ENCODE results near the gene EXOG. TPM values are rescaled to one million over a fixed set of nuclear protein-coding genes. Genes with fewer than 3 reads are reported as not detected.

The EXOG gene
- total RNA-seq, 4 donors from 2014 or later: 14.9 to 37.8 (median 30.8) TPM

DNA sequence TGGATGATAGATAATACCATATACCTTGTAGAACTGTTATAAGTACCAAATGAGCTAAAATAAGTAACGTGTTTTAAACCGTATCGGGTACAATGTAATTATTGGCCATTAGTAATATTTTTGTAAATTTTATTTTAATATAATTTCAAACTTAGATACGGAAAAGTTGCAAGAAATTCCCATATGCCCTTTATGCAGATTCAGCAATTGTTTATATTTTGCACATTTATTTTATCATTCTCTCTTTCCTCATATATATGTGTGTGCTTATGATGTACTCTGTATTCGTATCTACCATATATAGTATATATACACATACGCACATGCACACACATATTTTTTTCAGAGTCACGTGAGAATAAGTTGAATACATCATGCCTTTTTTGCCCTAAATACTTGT is 38.5 kb downstream of the EXOG start:
- peaks cover 0 to 35% (median 6%) of the 10 kb centered on the region in 4 donors for H3K36me3 ChIP-seq
- no peak for DNase-seq (ENCODE audit: extremely low spot score)
- H3K9me3 ChIP-seq: no peaks in the 10 kb centered on the region
- TF ChIP-seq POLR2AphosphoS5 (IDR thresholded peaks at IDR 0.05) (no peak), POLR2A (IDR thresholded peaks at IDR 0.05; ENCODE audit: low read depth) (no peak), EP300 (IDR thresholded peaks at IDR 0.05) (no peak)
- TF ChIP-seq, protein P1, sequence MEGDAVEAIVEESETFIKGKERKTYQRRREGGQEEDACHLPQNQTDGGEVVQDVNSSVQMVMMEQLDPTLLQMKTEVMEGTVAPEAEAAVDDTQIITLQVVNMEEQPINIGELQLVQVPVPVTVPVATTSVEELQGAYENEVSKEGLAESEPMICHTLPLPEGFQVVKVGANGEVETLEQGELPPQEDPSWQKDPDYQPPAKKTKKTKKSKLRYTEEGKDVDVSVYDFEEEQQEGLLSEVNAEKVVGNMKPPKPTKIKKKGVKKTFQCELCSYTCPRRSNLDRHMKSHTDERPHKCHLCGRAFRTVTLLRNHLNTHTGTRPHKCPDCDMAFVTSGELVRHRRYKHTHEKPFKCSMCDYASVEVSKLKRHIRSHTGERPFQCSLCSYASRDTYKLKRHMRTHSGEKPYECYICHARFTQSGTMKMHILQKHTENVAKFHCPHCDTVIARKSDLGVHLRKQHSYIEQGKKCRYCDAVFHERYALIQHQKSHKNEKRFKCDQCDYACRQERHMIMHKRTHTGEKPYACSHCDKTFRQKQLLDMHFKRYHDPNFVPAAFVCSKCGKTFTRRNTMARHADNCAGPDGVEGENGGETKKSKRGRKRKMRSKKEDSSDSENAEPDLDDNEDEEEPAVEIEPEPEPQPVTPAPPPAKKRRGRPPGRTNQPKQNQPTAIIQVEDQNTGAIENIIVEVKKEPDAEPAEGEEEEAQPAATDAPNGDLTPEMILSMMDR (IDR thresholded peaks at IDR 0.05): no peak
- no peaks in the 10 kb centered on the region for H3K27me3 ChIP-seq
- intact Hi-C loops (cut with DNase I): no loop called here
- H3K27ac ChIP-seq (replicated peaks in 1 of 4): no peak overlapping the region
- whole genome bisulfite sequencing: 98% methylated on average over 7 of the region's 7 CpGs
- peaks cover 0 to 18% (median 0%) of the 10 kb centered on the region in 4 donors for H3K4me1 ChIP-seq
- H3K4me3 ChIP-seq: no peak overlapping the region

DNA sequence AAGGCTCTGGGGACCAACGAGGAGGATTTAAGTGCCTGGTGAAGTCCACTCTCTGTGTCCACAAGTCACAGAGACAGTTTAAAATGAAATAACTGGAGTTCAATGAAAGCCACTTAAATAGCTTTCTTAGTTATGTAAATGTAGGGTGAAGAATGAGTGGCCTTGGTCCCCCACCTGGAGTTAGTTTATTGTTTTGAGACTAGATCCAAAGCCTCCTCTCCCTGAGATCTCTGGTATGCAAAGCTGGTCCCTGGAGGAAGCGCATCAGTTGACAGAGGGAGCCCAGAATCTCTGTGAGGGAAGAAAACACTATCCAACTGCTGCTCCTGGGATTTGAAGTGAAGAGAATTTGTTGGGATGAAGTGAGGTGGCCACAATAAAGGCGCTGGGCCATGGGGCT is 40.5 kb downstream of the EXOG start:
- H3K4me1 ChIP-seq: peaks cover 0 to 26% (median 0%) of the 10 kb centered on the region in 4 donors
- H3K27me3 ChIP-seq: no peaks in the 10 kb centered on the region
- intact Hi-C loops (cut with DNase I): no loop called here
- DNase-seq (ENCODE audit: extremely low spot score): no peak
- H3K36me3 ChIP-seq: peaks cover 0 to 35% (median 6%) of the 10 kb centered on the region in 4 donors
- H3K4me3 ChIP-seq: no peak overlapping the region
- no peaks in the 10 kb centered on the region for H3K9me3 ChIP-seq
- no peak overlapping the region for H3K27ac ChIP-seq (replicated peaks in 1 of 4)
- no peak for TF ChIP-seq POLR2AphosphoS5 (IDR thresholded peaks at IDR 0.05)
- TF ChIP-seq EP300 (IDR thresholded peaks at IDR 0.05): no peak
- TF ChIP-seq, protein P1 (IDR thresholded peaks at IDR 0.05): no peak
- no peak for TF ChIP-seq POLR2A (IDR thresholded peaks at IDR 0.05; ENCODE audit: low read depth)
- 90% methylated on average over 3 of the region's 3 CpGs for WGBS

DNA sequence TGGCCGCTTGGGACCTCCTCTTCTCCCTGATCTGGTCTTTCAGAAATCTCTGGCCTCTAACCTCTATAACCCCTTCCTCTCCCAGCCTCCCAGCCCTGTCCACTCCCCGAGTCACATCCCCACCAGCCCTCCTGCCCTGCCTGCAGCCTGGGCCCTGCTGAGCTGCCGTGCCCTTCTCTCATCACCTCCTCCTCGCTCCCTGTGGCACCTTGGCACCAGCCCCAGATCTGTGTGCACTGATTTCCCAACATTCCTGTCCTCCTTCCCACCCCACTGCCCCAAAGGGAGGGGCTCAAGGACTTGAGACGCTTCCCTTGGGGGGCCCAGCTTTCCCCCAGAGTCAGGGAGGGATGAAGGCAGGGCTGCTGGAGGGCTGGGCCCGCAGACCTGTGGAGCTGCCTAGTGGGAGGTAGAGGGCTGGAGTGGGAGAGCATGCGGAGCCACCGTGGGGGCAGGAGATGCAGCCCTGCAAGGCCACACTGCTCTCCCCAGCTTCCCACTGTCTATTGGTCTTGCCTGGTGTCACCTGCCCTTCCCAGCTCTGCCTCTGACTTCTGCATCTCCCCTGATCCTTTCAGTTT is 42.7 kb downstream of the EXOG start:
- WGBS: 80% methylated on average over 7 of the region's 8 CpGs
- peaks cover 0 to 44% (median 0%) of the 10 kb centered on the region in 4 donors for H3K4me1 ChIP-seq
- intact Hi-C loops (cut with DNase I): no loop called here

DNA sequence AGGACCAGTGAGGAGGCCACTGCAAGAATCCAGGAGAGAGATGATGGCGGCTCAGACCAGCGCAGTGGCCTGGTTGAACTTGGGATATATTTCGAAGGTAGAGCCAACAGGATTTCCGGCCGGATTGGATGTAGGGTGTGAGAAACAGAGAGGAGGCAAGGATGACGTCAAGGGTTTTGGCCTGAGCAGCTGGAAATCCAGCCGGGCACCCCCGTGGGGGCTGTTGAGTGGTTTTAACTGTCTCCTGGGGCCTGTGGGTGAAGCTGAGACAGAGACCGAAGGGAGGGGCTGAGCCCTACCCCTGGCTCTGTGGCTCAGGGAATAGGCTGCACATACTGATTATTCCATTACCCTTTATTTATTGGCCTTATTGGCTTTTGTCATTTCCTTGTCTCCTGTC is 45.7 kb downstream of the EXOG start:
- no peaks in the 10 kb centered on the region for H3K9me3 ChIP-seq
- H3K27ac ChIP-seq (replicated peaks in 1 of 4): no peak overlapping the region
- peaks cover 0 to 4% (median 0%) of the 10 kb centered on the region in 4 donors for H3K36me3 ChIP-seq
- TF ChIP-seq EP300 (IDR thresholded peaks at IDR 0.05): no peak
- no peak for TF ChIP-seq POLR2A (IDR thresholded peaks at IDR 0.05; ENCODE audit: low read depth)
- no peak for TF ChIP-seq POLR2AphosphoS5 (IDR thresholded peaks at IDR 0.05)
- TF ChIP-seq, protein P1 (IDR thresholded peaks at IDR 0.05): no peak
- DNase-seq (ENCODE audit: extremely low spot score): no peak
- no peaks in the 10 kb centered on the region for H3K27me3 ChIP-seq
- peaks cover 0 to 49% (median 0%) of the 10 kb centered on the region in 4 donors for H3K4me1 ChIP-seq
- intact Hi-C loops (cut with DNase I): no loop called here
- no peak overlapping the region for H3K4me3 ChIP-seq
- 85% methylated on average over 9 of the region's 9 CpGs for WGBS

More for the DNA sequence above, 42.7 kb downstream of the EXOG start:
- Histone ChIP-seq H3K27ac (replicated peaks in 1 of 4) (no peak overlapping the region), H3K9me3 (no peaks in the 10 kb centered on the region), H3K36me3 (peaks cover 0 to 23% (median 6%) of the 10 kb centered on the region in 4 donors), H3K27me3 (no peaks in the 10 kb centered on the region), H3K4me3 (no peak overlapping the region)
- TF ChIP-seq POLR2AphosphoS5 (IDR thresholded peaks at IDR 0.05): no peak
- DNase-seq (ENCODE audit: extremely low spot score): no peak

DNA sequence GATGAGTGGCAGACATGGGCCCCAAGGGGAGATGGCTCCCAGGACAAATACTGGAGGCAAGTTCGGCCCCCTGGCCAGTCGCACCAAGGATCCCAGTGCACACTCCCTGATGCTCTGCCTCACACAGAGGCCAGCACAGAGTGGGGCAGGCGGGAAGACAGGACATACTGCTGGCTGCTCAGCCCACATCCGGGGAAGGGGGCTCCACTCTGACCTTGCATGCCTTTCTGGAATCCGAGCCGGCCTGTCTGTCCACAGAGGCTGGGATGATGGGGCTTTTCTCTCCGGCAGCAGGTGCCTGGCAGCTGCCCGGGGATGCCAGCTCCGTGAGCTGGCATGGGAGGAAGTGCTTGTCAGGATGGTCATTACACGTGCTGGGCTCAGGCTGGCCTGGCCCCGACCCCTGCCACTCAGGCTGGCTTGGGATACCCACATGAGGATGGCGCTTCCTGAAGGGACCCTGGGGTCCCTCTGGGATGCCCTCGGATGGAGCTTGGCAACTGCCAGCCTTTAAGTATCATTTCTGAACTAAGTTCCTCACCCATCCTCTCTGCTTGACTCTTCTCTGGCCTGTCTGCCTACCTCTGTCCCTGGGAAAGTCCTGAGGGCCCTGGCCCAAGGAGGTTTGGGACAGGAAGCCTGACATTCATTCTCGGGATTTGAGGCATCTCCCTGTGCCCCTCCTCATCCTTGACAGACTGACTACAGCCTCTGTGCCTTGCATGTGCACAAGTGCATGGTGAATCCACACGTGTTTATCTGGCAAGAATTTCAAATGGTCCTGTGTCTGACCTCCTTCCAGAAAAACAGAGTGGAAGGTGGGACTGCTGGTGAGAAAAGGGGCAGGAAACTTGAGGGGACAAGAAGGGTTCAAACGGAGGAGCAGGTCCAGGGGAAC is 46.5 kb downstream of the EXOG start:
- H3K27ac ChIP-seq (replicated peaks in 1 of 4): no peak overlapping the region
- peaks cover 0 to 49% (median 0%) of the 10 kb centered on the region in 4 donors for H3K4me1 ChIP-seq
- H3K9me3 ChIP-seq: no peaks in the 10 kb centered on the region
- H3K27me3 ChIP-seq: no peaks in the 10 kb centered on the region
- H3K4me3 ChIP-seq: no peak overlapping the region
- no peaks in the 10 kb centered on the region for H3K36me3 ChIP-seq
- TF ChIP-seq EP300 (IDR thresholded peaks at IDR 0.05): no peak
- no peak for TF ChIP-seq POLR2AphosphoS5 (IDR thresholded peaks at IDR 0.05)
- TF ChIP-seq, protein P1 (IDR thresholded peaks at IDR 0.05): no peak
- no peak for TF ChIP-seq POLR2A (IDR thresholded peaks at IDR 0.05; ENCODE audit: low read depth)
- intact Hi-C loops (cut with DNase I): no loop called here
- 53% methylated on average over 9 of the region's 16 CpGs for WGBS
- no peak for DNase-seq (ENCODE audit: extremely low spot score)
